IPS DF 6.9 (cell line): ENCODE measurements around the gene IGLL5.

Experiments used
- DNase-seq: peaks from one replicate; pipeline ENCODE4 v3.0.0-alpha.2; 2013; ENCODE audit warnings: low read depth, low spot score
- H3K27ac ChIP-seq: one replicate; pipeline ENCODE4 v1.5.1; 2013; ENCODE audit warnings: low read length, control low read depth
- H3K27me3 ChIP-seq: 2 replicates; pipeline ENCODE4 v1.6.1; 2013; ENCODE audit warnings: mild to moderate bottlenecking, low read length; ENCODE audit not compliant: control insufficient read depth, insufficient read depth
- H3K36me3 ChIP-seq: 2 replicates; pipeline ENCODE4 v1.6.1; 2013; ENCODE audit warnings: low read length; ENCODE audit not compliant: control insufficient read depth, insufficient read depth
- H3K4me1 ChIP-seq: 2 replicates; pipeline ENCODE4 v1.6.1; 2013; ENCODE audit warnings: low read length; ENCODE audit not compliant: control insufficient read depth, insufficient read depth
- H3K4me3 ChIP-seq: 2 replicates; pipeline ENCODE4 v1.5.1; 2013; ENCODE audit warnings: mild to moderate bottlenecking, low read length
- H3K9me3 ChIP-seq: 2 replicates; pipeline ENCODE4 v1.6.1; 2013; ENCODE audit warnings: low read length, inconsistent platforms; ENCODE audit not compliant: control insufficient read depth, insufficient read depth
- WGBS: extraction: QIAGEN DNeasy Blood & Tissue Kit; methylation state at CpG from one replicate; pipeline ENCODE4 v1.1.7; 2013; ENCODE audit warnings: mixed read lengths, missing lambda C conversion rate; ENCODE audit not compliant: insufficient read length, insufficient coverage; 5-methylcytosine and 5-hydroxymethylcytosine counted together

The IGLL5 gene

DNA sequence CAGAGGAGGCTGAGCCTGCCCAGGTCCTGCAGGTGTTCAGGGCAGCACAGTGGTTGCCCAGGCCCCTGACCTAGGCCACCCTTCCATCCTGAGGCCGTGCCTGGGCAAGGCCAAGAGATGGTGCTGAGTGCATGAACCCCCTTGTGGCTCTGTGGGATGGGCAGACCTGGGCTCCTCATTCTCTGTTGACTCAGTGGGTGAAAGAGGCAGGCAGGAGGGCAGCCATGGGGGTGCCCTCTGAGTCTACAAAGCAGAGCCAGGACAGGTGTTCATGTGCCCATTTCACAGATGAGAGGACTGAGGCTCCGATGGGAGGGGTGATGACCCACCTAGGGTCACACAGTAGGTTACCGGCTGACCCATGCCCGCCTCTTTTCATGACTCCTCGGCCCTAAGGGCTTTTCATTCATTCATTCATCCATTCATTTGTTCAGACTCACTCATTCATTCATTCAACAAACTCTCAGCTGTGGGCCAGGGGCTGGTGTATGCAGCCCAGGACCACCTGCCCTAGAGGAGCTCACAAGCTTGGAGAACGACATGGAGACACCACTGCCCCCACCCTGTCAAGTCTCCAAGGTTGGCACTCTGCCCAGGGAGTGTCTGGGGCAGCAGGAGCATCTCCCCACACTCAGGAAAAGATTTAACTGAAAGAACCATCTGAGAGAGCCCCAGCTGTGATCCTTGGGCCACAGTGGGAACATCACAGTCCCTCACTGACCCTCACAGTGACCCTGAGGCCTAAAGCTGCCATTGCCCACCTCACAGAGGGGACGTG, 40.5 kb downstream of the IGLL5 start:
- H3K4me3 ChIP-seq: no peak overlapping the region
- H3K27me3 ChIP-seq: no peaks in the 10 kb centered on the region
- no peaks in the 10 kb centered on the region for H3K36me3 ChIP-seq
- no peak for DNase-seq
- no peaks in the 10 kb centered on the region; the same call in 1 of the 2 replicates for H3K4me1 ChIP-seq
- H3K9me3 ChIP-seq: no peaks in the 10 kb centered on the region; the same call in 1 of the 2 replicates
- no peak overlapping the region for H3K27ac ChIP-seq
- no CpG with 5 or more reads among the region's 7 CpGs for WGBS

DNA sequence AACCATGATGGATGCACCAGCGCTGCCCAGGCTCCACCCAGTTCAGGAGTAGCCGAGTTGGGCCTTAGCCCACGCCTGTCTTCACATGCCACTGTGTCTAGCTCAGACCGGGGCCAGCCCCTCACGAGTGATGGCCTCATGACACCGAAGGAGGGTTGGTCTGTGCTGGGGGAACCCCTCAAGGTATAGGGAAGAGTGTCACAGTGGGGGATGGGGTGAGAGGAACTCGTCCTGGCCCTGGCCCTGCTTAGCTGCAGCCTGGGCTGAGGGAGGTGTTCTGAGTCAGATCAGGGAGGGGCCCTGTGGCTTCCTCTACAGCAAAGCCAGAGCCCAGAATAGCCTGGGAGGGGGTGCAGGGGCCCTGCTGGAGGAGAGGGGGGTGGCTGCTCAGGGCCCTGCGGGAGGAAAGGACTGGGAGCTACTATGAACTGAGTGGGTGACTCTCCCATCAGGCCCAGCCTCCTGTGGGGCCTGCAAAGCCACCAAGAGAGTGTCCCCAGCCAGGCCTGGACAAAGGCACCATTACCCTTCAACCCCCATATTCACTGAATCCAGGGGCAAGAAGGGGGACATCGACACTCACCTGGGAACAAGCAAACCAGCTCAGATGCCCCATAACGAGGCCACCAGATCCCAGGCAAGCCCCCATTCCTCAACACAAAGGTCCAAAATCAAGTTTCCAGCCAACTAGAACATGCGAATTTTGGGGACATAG, 41.2 kb downstream of the IGLL5 start:
- Histone ChIP-seq H3K4me3 (no peak overlapping the region), H3K27me3 (no peaks in the 10 kb centered on the region), H3K36me3 (no peaks in the 10 kb centered on the region), H3K9me3 (no peaks in the 10 kb centered on the region; the same call in 1 of the 2 replicates), H3K4me1 (no peaks in the 10 kb centered on the region; the same call in 1 of the 2 replicates), H3K27ac (no peak overlapping the region)
- WGBS: no CpG with 5 or more reads among the region's 11 CpGs
- DNase-seq: no peak

DNA sequence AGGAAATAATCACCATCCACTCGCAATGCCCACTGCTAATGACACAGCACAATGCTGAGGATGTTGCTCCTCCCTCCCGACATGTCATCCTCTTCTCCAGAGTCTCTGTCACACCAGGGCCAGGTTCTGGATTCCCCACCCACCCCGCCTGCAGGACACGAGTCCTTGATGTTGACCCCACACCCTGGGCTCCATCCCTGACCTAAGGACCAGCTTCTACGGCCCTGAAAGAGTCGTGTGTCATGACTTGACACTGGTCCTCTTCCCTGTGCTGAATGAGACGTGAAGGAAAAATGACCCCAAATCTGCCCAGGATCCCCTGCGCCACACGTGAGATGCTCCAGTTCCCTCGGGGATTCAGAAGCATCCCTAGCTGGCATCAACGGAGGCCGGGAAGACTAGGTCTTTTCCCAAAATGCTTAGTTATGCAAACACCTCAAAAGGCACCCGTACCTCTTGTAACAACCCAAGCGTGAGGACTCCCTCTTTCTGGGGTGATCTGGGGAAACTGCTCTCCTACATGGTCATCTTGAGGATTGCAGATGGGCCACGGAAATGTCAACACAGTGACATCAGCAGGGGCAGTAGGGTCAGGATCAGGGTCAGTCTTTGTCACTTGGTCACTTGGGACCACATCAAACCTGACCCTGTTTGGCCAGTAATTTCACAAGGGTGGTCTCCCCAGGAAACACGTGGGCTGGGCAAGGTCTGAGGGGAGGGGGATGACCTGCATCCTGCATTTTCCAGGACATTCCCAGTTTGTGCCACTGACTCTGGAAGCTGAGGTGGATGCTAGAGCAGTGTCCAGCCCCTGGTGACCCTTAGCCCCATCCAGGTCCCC, 42.0 kb downstream of the IGLL5 start:
- no peak overlapping the region for H3K27ac ChIP-seq
- no CpG with 5 or more reads among the region's 16 CpGs for WGBS
- H3K36me3 ChIP-seq: no peaks in the 10 kb centered on the region
- H3K4me1 ChIP-seq: no peaks in the 10 kb centered on the region; the same call in 1 of the 2 replicates
- H3K9me3 ChIP-seq: no peaks in the 10 kb centered on the region; the same call in 1 of the 2 replicates
- no peak overlapping the region for H3K4me3 ChIP-seq
- no peaks in the 10 kb centered on the region for H3K27me3 ChIP-seq
- DNase-seq: no peak

DNA sequence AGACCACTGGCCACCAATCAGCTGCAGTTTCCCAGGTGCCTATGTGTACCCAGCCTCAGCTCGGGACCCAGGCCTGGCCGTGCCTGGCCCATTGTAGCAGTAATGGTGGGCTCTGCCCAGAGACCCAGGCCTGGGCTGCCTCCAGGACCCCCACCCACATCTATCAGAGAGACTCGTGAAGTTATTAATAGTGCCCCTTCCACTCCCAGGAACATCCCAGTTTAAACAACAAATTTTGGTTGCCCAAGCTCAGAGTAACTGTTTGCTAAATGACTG, 42.5 kb downstream of the IGLL5 start:
- H3K4me3 ChIP-seq: no peak overlapping the region
- no peaks in the 10 kb centered on the region for H3K9me3 ChIP-seq
- no peaks in the 10 kb centered on the region for H3K27me3 ChIP-seq
- H3K36me3 ChIP-seq: no peaks in the 10 kb centered on the region
- H3K27ac ChIP-seq: no peak overlapping the region
- WGBS: no CpG with 5 or more reads among the region's 3 CpGs
- H3K4me1 ChIP-seq: no peaks in the 10 kb centered on the region
- no peak for DNase-seq

DNA sequence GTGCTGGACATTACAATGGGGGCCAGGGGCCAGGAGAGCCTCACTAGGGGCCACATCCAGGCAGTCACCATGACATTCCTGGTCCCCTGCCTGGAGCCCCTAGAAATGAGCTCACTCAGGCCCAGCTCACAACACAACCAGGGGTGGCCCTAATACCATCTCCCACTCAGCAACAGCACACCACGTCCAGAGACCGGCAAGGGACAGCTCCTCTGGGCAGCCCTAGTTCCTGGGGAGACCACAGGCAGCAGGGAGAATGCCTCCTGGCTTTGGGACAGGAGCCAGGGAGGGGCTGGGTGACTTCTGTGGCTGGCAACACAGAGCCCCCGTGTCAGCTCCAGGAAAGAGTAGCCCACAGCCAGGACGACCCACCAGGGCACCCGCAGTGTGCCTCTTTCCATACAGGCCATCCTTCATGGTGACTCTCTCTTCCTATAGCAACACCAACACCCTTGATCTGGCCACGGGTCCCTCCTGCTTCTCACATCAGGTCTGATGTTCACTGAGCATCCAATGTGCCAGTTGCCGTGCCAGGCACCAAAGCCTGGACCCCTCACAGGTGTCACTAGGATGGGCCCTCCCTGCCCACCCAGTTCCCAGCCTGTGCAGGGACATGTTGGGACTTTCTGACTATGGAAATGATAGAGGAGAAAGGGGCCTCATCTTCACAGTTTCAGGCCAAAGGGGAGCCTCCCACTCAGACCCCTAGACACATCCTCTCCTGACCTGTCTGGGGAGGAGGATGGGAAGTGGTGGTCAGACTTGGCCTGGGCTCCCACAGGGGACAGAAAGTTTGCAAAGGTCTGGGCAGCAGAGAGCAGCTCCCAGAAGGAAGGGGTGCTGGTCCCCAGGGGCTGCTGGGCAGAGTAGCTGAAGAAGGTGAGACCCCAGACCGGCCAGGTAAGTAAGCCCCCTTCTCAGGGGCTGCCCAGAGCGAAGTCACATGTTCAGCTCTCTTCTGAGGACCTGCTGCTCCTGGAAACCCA, 43.2 kb downstream of the IGLL5 start:
- no CpG with 5 or more reads among the region's 9 CpGs for WGBS
- H3K27ac ChIP-seq: no peak overlapping the region
- H3K36me3 ChIP-seq: no peaks in the 10 kb centered on the region
- H3K4me3 ChIP-seq: no peak overlapping the region
- H3K27me3 ChIP-seq: no peaks in the 10 kb centered on the region
- H3K9me3 ChIP-seq: no peaks in the 10 kb centered on the region
- no peak for DNase-seq
- H3K4me1 ChIP-seq: no peaks in the 10 kb centered on the region

DNA sequence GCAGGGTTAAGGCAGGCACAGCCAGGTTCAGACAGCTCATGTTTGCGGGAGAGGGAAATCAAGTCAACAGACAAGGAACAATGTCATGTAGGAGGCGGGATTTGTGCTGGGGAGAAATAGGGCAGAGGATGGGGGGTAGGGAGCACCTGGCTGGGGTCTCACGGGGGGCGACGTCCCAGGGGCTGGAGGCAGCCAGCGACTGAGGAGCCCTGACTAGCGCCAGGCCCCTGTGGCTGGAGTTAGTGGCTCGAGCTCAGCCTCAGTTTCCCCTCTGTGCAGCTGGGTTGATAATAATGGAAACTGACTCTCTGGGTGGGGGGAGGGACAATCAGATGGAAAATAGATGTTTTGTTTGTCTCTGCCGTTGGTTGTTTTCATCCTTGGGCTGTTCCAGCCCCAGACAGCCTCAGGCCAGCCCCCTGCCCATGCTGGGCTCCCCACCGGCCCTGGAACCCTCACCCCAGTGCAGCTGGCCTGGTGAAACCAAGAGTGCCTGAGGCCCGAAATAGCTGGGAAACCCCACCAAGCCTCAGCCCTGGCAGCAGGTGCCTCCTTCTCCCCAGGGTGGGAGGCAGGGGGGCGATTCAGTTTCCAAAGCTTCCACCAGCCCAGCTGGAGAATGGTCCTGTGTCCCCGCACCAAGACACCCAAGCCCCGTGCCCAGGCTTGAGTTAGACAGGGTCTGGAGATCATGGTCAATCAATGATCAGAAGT, 44.1 kb downstream of the IGLL5 start:
- H3K4me1 ChIP-seq: no peaks in the 10 kb centered on the region
- DNase-seq: no peak
- WGBS: no CpG with 5 or more reads among the region's 14 CpGs
- H3K36me3 ChIP-seq: no peaks in the 10 kb centered on the region
- H3K27me3 ChIP-seq: no peaks in the 10 kb centered on the region
- no peak overlapping the region for H3K4me3 ChIP-seq
- no peak overlapping the region for H3K27ac ChIP-seq
- no peaks in the 10 kb centered on the region for H3K9me3 ChIP-seq

DNA sequence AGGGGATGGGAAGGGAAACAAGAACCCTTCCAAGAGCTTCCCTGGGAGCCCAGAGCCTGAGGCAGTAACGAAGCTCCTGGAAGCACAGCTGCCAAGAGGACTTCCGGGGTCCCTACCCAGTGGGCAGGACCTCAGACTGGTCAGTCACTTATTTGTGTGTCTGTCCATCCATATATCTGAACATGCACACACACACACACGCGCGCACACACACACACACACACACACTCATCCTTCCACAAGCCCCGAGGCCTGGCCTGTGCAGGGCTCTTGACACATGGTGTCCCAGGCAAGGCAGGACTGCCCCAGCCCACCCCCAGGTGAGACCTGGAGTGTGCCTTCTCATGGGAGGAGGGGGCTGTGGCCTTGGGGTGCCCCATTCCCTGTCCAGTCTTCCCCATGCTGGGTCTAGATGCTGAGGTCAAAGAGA, 44.9 kb downstream of the IGLL5 start:
- no peaks in the 10 kb centered on the region for H3K36me3 ChIP-seq
- no peak overlapping the region for H3K4me3 ChIP-seq
- no peaks in the 10 kb centered on the region for H3K9me3 ChIP-seq
- H3K27ac ChIP-seq: no peak overlapping the region
- H3K27me3 ChIP-seq: no peaks in the 10 kb centered on the region
- no peaks in the 10 kb centered on the region for H3K4me1 ChIP-seq
- WGBS: no CpG with 5 or more reads among the region's 6 CpGs
- no peak for DNase-seq

DNA sequence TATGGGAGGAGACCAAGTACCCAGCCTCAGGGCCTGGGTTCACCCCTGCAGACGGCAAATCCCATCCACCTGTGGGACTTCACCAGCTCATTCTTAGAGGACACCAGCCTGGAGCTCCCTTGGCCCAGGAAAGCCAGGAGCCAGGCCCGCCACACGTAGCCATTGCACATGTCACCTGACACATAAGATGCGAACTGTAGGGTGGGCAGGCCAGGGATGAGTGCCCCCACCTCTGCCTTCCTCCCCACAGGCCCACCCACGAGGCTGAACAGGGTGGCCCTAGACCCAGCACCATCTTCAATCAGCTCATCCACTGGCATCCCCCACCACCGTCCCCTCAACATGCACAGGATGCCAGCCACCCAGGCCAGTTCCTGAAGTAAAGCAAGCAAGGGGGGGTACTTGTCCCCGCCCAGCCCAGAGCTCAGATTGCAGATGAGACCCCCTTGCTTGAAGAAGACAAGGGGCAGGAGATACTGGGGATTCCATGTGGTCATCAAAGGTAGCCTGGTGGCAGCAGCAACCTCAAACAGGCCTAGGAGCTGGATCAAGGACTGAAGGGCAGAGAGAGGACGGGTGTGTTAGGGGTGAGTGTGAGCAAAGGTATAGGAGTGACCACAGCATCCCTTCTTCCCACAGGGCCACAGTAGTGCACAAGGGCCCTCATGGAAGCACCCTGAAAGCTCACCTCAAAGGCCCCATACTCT, 45.6 kb downstream of the IGLL5 start:
- Histone ChIP-seq H3K36me3 (no peaks in the 10 kb centered on the region), H3K27ac (no peak overlapping the region), H3K27me3 (no peaks in the 10 kb centered on the region), H3K4me3 (no peak overlapping the region), H3K9me3 (no peaks in the 10 kb centered on the region), H3K4me1 (no peaks in the 10 kb centered on the region)
- no peak for DNase-seq
- WGBS: no CpG with 5 or more reads among the region's 8 CpGs
